GM12801 (cell line): ENCODE measurements around the gene P2RX2.

Source experiments
- TF ChIP-seq, protein P1 (sequence below): IDR thresholded peaks from one replicate; pipeline ENCODE4 v1.5.1; 2011; ENCODE audit warnings: control low read depth; ENCODE audit not compliant: insufficient read length; ENCODE audit errors: extremely low read depth

Gene P2RX2

DNA sequence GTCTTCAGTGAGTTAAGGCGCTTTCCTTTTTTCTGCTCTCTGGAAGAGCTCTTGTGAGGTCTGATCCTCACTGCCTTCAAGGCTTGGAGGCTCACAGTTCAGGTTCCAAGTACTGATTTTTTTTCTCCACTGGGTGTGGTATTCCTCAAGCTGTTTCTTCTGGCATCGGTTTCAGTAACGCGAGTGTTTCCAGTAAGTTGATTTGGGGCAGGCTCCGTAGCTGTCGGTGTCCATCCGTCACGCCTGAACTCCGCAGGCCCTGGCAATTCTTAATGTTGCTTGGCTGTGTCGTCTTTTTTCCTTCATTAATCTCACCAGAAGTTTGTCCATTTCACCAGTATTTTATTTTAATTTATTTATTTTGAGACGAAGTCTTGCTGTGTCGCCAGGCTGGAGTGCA is 38.8 kb upstream of the P2RX2 start:
- TF ChIP-seq, protein P1, sequence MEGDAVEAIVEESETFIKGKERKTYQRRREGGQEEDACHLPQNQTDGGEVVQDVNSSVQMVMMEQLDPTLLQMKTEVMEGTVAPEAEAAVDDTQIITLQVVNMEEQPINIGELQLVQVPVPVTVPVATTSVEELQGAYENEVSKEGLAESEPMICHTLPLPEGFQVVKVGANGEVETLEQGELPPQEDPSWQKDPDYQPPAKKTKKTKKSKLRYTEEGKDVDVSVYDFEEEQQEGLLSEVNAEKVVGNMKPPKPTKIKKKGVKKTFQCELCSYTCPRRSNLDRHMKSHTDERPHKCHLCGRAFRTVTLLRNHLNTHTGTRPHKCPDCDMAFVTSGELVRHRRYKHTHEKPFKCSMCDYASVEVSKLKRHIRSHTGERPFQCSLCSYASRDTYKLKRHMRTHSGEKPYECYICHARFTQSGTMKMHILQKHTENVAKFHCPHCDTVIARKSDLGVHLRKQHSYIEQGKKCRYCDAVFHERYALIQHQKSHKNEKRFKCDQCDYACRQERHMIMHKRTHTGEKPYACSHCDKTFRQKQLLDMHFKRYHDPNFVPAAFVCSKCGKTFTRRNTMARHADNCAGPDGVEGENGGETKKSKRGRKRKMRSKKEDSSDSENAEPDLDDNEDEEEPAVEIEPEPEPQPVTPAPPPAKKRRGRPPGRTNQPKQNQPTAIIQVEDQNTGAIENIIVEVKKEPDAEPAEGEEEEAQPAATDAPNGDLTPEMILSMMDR: no peak

DNA sequence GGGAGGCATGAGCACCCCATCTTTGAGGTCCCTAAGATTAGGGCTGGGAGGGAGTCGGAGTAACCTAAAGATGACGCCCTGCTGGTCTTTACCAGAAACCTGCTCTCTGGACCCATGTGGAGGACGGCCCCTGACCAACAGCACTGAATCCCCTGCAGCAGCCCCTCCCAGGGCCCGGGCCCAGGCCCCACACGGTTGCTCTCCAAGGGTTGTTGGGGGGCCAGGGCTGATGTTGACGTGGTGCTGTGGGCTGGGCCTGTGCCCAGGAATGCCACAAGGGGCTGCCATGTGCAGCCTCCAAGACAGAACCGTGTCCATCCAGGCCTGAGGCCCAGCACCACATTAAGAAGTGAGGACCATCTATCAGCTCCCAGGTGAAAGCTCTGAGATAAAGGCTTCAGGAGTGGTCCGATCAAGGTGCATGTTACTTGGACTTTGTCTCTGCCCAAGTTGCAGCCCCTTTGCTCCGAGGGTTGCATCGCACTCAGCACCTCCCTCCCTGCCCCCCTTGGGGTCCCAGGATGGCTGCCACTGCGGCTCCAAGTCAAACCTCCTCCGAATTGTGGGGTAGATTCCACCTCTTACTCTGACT is 37.8 kb upstream of the P2RX2 start:
- TF ChIP-seq, protein P1: no peak

DNA sequence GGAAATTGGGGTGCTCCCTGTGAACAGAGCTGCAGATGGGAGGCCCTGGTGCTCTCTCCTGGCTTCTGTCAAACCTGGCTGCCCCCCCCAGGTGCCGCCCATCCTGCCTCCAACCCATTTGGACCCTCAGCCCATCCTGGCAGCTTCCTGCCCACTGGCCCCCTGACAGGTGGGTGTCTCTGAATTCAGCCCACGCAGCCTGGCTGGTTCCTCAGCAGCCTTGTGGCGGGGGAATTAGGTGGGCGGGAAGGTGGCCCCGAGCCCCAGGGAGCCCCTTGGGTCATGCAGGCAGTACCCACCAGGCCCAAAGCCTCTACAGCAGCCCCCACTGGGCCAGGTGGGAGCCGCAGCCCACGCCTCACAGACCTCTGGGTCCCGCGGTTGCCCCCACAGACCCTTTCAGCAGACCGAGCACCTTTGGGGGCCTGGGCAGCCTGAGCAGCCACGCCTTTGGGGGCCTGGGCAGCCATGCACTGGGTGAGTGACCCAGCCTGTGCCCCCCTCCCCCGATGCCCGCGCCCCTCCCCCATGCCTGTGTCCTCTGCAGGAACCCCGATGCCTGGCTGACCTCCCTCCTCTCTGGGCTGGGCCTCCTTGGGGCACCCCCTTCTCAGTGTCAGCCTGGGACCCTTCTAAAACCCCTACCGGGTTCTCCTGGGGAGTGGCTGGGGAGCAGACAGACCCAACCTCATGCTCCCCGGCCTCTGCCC is 37.1 kb upstream of the P2RX2 start:
- TF ChIP-seq, protein P1: no peak

DNA sequence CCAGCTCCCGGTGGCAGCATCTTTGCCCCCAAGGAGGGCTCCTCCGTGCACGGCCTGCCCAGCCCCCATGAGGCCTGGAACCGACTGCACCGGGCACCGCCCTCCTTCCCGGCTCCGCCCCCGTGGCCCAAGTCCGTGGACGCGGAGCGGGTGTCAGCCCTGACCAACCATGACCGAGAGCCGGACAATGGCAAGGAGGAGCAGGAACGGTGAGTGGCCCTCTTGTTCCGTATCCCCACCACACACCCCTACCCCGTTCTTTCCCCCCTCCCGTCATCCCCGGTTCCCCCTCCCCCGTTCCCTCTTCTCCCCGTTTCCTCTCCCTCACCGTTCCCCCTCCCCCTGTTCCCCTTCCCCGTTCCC is 36.5 kb upstream of the P2RX2 start:
- TF ChIP-seq, protein P1: no peak

DNA sequence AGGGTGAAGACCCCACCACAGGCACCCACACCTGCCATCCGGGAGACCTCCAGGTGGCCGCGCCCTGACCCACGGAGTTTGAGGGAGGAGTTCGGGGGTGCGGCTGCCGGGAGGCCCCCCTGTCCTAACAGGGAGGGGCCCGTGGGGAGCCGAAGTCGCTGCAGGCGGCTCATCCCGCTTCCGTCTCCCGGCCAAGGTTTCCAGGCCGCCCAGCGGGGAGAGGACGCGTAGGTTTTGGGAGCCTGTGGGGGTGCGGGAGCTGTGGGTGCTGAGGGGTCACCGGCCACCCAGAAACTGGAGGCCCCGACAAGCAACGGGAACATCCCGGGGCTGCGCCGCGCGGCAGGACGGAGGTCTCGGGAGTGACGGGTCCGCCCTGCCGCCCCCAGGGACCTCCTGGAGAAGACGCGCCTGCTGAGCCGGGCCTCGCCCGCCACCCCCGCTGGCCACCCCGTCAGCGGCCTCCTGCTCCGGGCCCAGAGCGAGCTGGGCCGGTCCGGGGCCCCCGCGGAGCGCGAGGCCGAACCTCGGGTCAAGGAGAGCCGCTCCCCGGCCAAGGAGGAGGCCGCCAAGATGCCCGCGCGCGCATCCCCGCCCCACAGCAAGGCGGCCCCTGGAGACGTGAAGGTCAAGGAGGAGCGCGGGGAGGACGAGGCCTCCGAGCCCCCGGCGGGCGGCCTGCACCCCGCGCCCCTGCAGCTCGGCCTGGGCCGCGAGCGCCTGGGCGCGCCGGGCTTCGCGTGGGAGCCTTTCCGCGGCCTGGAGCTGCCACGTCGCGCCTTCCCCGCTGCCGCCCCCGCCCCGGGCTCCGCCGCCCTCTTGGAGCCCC is 35.8 kb upstream of the P2RX2 start:
- TF ChIP-seq, protein P1: no peak

DNA sequence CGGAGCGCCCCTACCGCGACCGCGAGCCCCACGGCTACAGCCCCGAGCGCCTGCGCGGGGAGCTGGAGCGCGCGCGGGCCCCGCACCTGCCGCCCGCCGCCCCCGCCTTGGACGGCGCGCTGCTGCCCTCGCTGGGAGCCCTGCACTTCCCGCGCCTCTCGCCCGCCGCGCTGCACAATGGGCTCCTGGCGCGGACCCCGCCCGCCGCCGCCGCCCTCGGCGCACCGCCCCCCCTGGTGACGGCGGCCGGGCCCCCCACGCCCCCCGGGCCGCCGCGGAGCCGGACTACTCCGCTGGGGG is 35.2 kb upstream of the P2RX2 start:
- TF ChIP-seq, protein P1: no peak

DNA sequence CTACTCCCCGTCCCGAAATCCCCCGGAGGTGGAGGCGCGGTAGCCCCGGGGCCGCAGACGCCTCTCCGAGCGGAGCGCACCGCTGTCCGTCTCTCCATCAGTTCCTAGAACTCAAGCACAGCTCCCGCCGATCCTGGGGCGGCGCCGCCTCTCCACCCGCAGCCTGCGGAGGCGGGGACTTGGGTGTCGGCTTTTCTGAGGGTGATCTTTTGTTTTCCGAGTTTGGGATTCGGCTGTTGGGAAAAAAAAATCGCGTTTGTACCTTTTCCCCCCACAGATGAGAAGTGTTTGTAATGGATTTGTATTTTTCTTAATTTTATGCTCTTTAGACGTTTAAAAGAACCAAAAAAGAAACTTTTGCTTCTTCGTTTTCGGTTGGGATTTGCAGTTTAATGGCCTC is 34.8 kb upstream of the P2RX2 start:
- TF ChIP-seq, protein P1: no peak
